H7 (cell line): ENCODE results near the gene PNPLA8. TPM values are rescaled to one million over a fixed set of nuclear protein-coding genes. Genes with fewer than 3 reads are reported as not detected.
"Not testable (repeated sequence)": the region's sequence is repeated elsewhere in the genome, so short reads cannot be mapped to it uniquely, and the experiment has no call there.

Experiments
- DNase-seq: peaks from one replicate; pipeline ENCODE4 v3.0.0; 2012
- H3K27me3 ChIP-seq: 2 replicates; pipeline ENCODE4 v1.6.0; 2011; ENCODE audit warnings: mild to moderate bottlenecking, low read length; ENCODE audit not compliant: control insufficient read depth, insufficient read depth
- H3K36me3 ChIP-seq: replicated peaks from 2 replicates; pipeline ENCODE4 v1.5.1; 2011; ENCODE audit warnings: low read length; ENCODE audit not compliant: control insufficient read depth, insufficient read depth
- H3K4me3 ChIP-seq: 2 replicates; pipeline ENCODE4 v1.5.1; 2011; ENCODE audit warnings: low read depth, mild to moderate bottlenecking, control low read depth, low read length, moderate library complexity; ENCODE audit not compliant: insufficient read depth
- total RNA-seq: library from RNA; depleted of rRNA; stranded (reverse); fragments of >200 nt; shearing (Covaris generic); gene quantifications from 2 replicates; pipeline ENCODE4 v1.2.3, GENCODE V29; 2014

Gene PNPLA8
- total RNA-seq, 1 experiment from 2014 or later = 15.1 TPM

DNA sequence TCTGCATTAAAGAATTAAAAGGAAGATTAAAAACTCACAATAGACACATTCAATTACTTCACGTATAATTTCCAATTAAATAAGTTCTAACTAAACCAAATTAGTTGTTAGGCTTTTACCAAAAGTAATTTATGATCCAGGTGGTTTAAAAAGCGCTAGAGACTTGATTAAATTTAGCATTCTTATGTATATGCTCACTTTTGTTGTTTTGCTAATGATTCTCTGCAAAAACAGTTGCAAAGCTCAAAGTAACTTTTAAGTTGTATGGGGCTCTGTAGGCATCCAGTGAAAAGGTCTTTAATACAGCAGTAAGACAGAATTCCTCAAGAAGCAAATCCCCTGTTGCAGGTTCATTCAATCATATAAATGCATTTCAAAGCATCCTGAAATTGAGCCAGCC is 15.5 kb upstream of the PNPLA8 start:
- DNase-seq = no peak
- Histone ChIP-seq H3K4me3 (no peak overlapping the region), H3K36me3 (no peaks in the 10 kb centered on the region), H3K27me3 (no peaks in the 10 kb centered on the region)

DNA sequence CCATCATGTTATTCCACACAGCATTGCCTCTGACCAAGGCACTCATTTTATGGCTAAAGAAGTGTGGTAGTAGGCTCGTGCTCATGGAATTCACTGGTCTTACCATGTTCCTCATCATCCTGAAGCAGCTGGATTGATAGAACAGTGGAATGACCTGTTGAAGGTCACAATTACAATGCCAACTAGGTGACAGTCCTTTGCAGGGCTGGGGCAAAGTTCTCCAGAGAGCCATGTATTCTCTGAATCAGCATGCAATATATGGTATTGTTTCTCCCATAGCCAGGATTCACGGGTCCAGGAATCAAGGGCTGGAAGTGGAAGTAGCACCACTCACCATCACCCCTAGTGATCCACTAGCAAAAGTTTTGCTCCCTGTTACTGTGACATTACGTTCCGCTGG is 12.8 kb upstream of the PNPLA8 start:
- not testable (repeated sequence) for H3K4me3 ChIP-seq, H3K36me3 ChIP-seq, DNase-seq, H3K27me3 ChIP-seq

DNA sequence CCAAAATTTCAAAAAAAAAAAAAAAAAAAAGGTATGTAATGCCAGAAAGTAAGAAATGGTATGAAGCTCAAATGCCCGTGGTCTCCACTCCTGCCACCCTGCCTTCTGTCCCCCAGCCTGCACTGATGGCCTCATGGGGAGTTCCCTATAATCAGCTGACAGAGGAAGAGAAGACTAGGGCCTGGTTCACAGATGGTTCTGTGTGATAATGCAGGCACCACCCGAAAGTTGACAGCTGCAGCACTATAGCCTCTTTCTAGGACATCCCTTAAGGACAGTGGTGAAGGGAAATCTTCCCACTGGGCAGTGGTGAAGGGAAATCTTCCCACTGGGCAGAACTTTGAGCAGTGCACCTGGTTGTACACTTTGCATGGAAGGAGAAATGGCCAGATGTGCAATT is 12.3 kb upstream of the PNPLA8 start:
- not testable (repeated sequence) for H3K36me3 ChIP-seq, H3K27me3 ChIP-seq, H3K4me3 ChIP-seq, DNase-seq

DNA sequence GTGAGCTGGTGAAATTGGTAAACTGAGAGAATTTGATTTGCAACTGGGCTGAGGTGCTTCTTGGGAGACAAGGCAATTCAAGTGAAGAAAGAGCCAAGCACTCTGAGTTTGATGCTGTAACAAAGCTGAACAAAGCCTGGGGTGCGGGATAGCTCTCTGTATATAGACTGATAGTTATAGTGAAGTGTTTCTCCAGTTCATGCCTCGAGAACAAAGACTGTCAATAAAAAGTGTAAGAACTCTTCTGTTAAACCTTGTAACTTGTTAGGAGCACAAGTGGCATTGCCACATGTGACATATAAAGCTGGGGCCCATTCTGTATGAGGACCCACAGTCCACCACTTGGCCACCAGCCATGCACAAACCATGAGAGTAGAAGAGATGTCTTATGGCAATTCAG is 11.3 kb upstream of the PNPLA8 start:
- Histone ChIP-seq H3K4me3 (no peak overlapping the region), H3K36me3 (no peaks in the 10 kb centered on the region), H3K27me3 (no peaks in the 10 kb centered on the region)
- no peak for DNase-seq

DNA sequence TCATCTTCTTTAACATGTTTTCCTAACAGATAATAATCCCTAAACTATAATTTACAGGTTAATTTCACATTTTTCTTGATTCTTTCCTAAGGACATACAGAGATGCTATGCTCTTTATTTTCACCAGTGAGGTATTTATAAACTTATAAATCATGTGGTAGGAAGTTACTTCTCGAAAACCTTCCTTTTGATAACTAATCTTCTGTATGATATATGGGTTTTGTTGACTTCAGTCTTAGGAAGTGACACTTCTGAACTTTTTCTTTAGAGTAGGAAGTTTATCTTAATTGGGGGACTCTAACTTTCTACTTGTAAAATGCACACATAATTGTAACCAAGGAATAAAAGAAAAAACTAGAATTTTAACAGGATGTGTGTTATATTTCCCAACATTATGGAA is 9.8 kb upstream of the PNPLA8 start:
- Histone ChIP-seq H3K36me3 (no peaks in the 10 kb centered on the region), H3K27me3 (no peaks in the 10 kb centered on the region), H3K4me3 (no peak overlapping the region)
- DNase-seq = no peak

DNA sequence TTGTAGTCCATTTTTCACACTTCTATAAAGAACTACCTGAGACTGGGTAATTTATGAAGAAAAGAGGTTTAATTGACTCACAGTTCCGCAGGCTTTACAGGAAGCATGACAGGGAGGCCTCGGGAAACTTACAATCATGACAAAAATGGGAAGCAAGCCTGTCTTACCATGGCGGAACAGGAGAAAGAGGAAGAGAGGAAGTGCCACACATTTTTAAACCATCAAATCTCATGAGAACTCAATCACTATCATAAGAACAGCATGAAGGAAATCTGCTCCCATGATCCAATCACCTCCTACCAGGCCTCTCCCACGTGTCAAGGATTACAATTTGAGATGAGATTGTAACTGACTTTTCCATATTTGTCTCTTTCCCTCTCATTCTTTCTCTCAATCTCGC is 9.3 kb upstream of the PNPLA8 start:
- DNase-seq = no peak
- no peaks in the 10 kb centered on the region for H3K27me3 ChIP-seq
- no peak overlapping the region for H3K4me3 ChIP-seq
- no peaks in the 10 kb centered on the region for H3K36me3 ChIP-seq

DNA sequence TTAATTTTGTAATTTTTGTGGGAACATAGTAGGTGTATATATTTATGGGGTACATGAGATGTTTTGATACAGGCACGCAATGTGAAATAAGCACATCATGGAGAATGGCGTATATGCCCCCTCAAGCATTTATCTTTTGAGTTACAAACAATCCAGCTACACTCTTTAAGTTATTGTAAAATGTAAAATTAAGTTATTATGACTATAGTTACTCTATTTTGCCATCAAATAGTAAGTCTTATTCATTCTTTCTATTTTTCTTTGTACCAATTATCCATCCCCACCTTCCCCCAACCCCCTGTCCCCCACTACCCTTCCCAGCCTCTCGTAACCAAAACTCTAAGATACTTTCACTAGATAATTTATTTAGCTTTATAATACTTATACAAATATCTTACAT is 7.8 kb upstream of the PNPLA8 start:
- H3K36me3 ChIP-seq = no peaks in the 10 kb centered on the region
- H3K27me3 ChIP-seq = no peaks in the 10 kb centered on the region
- H3K4me3 ChIP-seq = no peak overlapping the region
- no peak for DNase-seq

DNA sequence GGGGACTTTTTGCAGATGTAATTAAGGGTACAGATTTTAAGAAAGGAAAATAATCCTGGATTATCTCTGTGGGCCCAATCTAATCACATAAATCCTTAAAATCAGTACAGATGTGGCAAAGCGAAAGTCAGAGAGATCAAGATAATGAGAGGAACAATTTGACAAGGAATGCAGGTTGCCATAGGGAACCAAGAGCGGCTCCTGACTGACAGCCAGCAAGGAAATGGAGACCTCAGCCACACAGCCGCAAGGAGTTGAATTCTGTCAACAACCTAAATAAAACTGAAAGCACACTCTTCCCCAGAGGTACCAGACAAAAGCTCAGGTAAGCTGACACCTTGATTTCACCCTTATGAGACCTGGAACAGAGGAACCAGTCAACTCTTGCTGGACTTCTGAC is 3.4 kb upstream of the PNPLA8 start:
- Histone ChIP-seq H3K4me3 (no peak overlapping the region), H3K36me3 (no peaks in the 10 kb centered on the region), H3K27me3 (no peaks in the 10 kb centered on the region)
- DNase-seq = no peak

DNA sequence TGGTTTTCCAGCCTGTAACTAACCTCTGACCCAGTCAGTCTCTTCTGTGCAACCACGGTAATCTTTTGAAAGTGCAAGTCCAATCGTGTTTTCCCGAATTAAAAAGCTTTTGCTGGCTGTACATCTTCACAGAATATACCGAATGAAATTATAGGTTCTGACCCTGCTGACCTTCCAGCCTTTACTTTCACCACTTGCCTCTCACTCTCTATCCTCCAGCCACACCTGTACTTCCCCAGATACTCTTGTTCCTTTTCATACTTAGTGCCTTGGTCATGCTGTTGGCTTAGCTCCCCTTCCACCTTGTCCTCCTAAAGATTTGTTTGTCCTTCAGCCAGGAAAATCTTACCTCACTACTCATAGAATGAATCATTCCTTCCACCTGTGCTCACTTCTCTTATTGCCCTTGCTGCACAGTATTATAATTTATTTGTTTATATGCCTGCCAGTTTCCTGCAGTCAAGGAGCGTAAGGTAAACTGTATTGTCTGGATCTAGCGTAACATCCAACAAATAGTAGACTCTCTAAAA is 2.3 kb upstream of the PNPLA8 start:
- Histone ChIP-seq H3K27me3 (no peaks in the 10 kb centered on the region), H3K36me3 (no peaks in the 10 kb centered on the region), H3K4me3 (no peak overlapping the region)
- no peak for DNase-seq

DNA sequence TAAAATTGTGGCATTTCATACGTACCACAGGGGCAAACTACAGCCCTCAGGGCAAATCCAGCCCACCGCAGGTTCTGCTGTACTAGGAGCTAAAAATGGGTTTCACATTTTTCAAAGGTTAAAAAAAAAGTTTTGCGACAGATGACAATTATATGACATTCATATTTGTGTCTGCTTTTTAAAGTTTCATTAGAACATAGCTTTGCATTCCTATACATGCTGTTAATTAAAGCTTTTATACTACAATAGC is 758 bp upstream of the PNPLA8 start:
- no peaks in the 10 kb centered on the region for H3K36me3 ChIP-seq

DNA sequence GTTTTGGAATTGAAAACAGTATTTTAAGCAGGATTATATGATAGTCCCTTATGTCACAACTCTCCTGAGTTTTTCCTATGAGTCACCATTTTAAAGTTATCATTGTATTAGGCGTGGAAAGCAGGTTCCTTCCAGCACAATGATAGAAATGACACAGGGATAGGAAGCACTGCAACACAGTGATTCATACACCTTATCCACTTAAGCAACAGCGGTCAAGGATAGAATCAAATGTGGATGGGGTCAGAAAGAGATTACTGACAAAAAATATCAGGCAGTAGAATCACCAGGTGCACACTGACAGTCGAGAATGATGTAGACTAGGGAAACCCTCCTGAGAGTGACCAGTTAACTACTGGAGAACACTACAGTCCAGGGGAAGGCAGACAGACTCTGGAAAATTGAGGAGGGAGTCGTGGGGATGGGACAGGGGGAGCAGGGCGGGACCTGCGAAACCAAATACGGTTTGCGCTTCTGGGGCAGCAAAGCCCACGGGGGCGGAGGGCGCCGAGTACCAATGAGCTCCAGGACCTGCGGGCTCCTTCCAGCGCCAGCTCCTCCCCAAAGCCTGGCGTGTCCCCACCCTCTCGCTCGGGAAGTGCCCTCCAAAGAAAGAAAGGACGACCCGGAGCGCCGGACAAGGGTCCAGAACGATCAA is 479 bp downstream of the PNPLA8 start:
- DNase-seq = peak; percentile 86
- H3K4me3 ChIP-seq = peak overlapping the region; percentile 87
- H3K36me3 ChIP-seq = no peaks in the 10 kb centered on the region
- H3K27me3 ChIP-seq = no peaks in the 10 kb centered on the region

More for the DNA sequence above, 758 bp upstream of the PNPLA8 start:
- Histone ChIP-seq H3K4me3 (peak overlapping the region; percentile 87), H3K27me3 (no peaks in the 10 kb centered on the region)
- DNase-seq = no peak

DNA sequence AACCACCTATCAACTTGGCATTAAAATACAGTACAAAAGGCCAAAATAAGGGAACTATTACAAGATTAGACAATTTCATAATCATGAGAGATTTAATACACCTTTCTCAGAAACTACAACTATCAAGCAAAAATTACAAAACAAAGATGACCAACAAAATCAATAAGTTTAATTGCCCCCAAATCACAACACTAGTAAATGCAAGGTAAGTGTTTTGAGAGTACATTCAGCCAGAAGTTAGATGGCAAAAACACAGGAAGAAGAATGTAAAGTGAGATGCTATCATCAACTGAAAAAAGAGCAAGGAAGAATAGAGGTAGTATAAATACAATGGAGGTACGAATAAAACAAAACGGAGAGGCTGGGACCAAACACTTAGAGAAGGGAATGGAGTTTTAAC is 3.2 kb downstream of the PNPLA8 start:
- no peak for DNase-seq
- H3K27me3 ChIP-seq = no peaks in the 10 kb centered on the region
- H3K4me3 ChIP-seq = no peak overlapping the region

DNA sequence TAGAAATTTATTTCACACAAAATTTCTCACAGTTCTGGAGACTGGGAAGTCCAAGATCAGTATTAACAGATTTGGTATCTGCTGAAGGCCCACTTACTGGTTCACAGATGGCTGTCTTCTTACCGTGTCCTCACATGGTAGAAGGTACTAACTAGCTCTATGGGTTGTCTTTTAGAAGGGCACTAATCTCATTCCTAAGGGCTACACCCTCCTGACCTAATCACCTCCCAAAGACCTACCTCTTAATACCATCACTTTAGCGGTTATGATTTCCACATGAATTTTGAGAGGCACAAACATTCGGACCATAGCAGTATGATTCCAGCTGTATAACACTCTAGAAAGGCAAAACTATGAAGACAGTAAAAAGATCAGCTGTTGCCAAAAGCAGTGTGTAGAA is 8.0 kb downstream of the PNPLA8 start:
- Histone ChIP-seq H3K4me3 (no peak overlapping the region), H3K36me3 (no peaks in the 10 kb centered on the region; the same call in 1 of the 2 replicates), H3K27me3 (no peaks in the 10 kb centered on the region)
- DNase-seq = no peak

More for the DNA sequence above, 3.2 kb downstream of the PNPLA8 start:
- H3K36me3 ChIP-seq = no peaks in the 10 kb centered on the region

DNA sequence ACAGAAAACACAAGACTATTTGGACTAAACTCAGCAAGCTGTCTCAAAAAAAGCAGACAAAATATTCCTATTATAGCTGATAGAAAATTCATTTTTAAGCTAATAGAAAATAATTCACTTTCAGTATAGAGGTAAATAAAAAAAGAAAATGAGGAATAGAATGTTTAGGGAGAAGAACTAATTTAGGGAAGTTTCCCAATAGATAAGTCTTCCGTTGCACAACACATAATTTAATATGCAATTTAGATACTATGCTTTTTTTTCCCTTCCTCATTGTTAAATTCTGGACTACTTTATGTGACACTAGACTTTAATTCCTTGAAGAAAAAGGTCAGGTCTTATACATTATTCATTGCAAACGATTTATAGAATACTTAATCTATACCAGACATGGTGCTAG is 10.3 kb downstream of the PNPLA8 start:
- Histone ChIP-seq H3K4me3 (no peak overlapping the region), H3K27me3 (no peaks in the 10 kb centered on the region), H3K36me3 (no peaks in the 10 kb centered on the region; the same call in 1 of the 2 replicates)
- no peak for DNase-seq

DNA sequence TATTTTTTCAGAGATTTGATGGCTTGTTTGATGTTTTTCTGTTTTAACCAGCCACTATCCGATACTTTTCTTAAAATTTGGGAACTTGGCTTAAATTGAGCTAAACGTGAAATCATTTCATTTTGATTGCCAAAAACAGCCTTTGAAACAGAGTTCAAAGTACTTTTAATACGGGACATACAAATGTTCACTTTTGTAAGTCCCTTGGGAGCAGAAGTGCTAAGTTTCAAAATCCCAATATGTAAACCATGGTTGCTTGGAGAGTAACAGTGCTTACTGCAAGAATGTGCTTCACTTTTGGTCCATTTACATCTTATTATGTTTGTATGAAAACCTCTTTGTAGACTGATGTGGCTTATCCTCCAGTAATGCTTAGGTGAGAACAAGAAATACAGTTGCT is 10.9 kb downstream of the PNPLA8 start:
- no peak for DNase-seq
- Histone ChIP-seq H3K27me3 (no peaks in the 10 kb centered on the region), H3K36me3 (peaks cover 1% of the 10 kb centered on the region), H3K4me3 (no peak overlapping the region)

DNA sequence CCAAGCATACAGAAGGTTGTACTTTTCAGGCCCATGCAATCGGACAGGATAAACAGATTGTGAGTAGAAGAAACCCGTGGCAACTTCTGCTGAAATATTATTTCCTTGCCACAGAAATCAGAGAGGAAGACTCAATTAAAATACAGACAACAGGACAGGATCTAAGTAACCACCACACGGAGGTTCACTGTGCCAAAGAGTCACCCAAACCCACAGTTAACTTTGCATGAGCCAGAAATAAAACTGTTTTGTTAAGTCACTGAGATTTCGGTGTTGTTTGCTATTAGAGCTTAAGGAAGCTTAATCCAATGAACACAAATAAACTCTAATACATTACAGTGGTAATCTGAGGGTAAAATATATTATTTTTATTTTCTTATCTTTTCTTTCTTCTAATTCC is 14.0 kb downstream of the PNPLA8 start:
- Histone ChIP-seq H3K27me3 (no peaks in the 10 kb centered on the region), H3K36me3 (peaks cover 1% of the 10 kb centered on the region), H3K4me3 (no peak overlapping the region)
- no peak for DNase-seq
